Measurements from ENCODE around the gene NSRP1. TPM values are rescaled to one million over a fixed set of nuclear protein-coding genes. Genes with fewer than 3 reads are reported as not detected.

NSRP1 gene
- total and polyA plus RNA-seq, 10 of the 15 experiments (the other 5 are each of a cell fraction or from before 2014, with no cell fraction given), result 12.5 to 69.7 (median 37.8) TPM

DNA sequence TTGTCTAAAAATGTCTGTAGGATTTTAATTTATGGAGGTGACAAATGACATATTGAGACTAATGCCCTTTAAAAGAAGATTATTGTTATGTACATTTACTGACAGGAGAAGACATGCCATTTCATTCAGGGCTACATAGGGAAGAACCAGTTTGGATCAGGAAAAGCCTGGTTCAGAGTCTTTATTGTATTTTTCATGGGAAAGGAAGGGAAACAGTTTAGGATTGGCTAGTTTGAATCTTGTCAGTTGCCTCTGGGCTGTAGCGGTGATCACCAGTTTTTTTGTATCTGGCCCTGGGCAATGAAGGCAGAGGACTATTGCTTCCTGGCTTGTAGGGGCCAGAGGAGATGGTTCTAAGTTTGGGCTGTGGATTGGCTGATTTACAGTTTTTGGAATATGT lies 31.8 kb downstream of the NSRP1 start:
- TF ChIP-seq, protein P1, sequence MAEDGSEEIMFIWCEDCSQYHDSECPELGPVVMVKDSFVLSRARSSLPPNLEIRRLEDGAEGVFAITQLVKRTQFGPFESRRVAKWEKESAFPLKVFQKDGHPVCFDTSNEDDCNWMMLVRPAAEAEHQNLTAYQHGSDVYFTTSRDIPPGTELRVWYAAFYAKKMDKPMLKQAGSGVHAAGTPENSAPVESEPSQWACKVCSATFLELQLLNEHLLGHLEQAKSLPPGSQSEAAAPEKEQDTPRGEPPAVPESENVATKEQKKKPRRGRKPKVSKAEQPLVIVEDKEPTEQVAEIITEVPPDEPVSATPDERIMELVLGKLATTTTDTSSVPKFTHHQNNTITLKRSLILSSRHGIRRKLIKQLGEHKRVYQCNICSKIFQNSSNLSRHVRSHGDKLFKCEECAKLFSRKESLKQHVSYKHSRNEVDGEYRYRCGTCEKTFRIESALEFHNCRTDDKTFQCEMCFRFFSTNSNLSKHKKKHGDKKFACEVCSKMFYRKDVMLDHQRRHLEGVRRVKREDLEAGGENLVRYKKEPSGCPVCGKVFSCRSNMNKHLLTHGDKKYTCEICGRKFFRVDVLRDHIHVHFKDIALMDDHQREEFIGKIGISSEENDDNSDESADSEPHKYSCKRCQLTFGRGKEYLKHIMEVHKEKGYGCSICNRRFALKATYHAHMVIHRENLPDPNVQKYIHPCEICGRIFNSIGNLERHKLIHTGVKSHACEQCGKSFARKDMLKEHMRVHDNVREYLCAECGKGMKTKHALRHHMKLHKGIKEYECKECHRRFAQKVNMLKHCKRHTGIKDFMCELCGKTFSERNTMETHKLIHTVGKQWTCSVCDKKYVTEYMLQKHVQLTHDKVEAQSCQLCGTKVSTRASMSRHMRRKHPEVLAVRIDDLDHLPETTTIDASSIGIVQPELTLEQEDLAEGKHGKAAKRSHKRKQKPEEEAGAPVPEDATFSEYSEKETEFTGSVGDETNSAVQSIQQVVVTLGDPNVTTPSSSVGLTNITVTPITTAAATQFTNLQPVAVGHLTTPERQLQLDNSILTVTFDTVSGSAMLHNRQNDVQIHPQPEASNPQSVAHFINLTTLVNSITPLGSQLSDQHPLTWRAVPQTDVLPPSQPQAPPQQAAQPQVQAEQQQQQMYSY (CRISPR knock-in tag; IDR thresholded peaks at IDR 0.05), result no peak
- no peak for TF ChIP-seq RBBP5 (conservative IDR thresholded peaks at IDR 0.05)
- no peak for TF ChIP-seq CBX5 (IDR thresholded peaks at IDR 0.05; ENCODE audit: low read depth)
- no peak for TF ChIP-seq ZNF274 (IDR thresholded peaks at IDR 0.05; ENCODE audit: insufficient read depth, insufficient read length)
- TF ChIP-seq FOS (IDR thresholded peaks at IDR 0.05; ENCODE audit: borderline replicate concordance, extremely low read depth, insufficient read length), result no peak
- TF ChIP-seq BCL11A (IDR thresholded peaks at IDR 0.05; ENCODE audit: low read depth, low read length), result no peak
- Histone ChIP-seq H4K20me1 (ENCODE audit: control insufficient read depth, insufficient read depth) (no peaks in the 10 kb centered on the region), H3K36me3 (ENCODE audit: control insufficient read depth in 2 of 2, insufficient read depth in 2 of 2, low read length in 1 of 2) (no peaks in the 10 kb centered on the region; a peak in 1 of 4 replicates), H3K9ac (ENCODE audit: control insufficient read depth, insufficient read depth, low read length) (no peak overlapping the region), H3K27ac (ENCODE audit: control insufficient read depth, insufficient read depth) (no peak overlapping the region; the same call in 1 of the 2 replicates), H2AFZ (ENCODE audit: control insufficient read depth, low read depth, low read length) (no peak overlapping the region), H3K27me3 (replicated peaks in 1 of 2; ENCODE audit: control insufficient read depth in 2 of 2, insufficient read depth in 2 of 2, low read length in 1 of 2) (no peaks in the 10 kb centered on the region), H3K9me3 (replicated peaks; ENCODE audit: control insufficient read depth, insufficient read depth, low read length) (no peaks in the 10 kb centered on the region; the same call in 2 of the 3 replicates), H3K79me2 (ENCODE audit: control insufficient read depth, insufficient read depth, low read length) (peaks cover 10% of the 10 kb centered on the region), H3K4me2 (ENCODE audit: control insufficient read depth, insufficient read depth) (no peak overlapping the region), H3K4me3 (no peak overlapping the region), H3K4me1 (ENCODE audit: control insufficient read depth, insufficient read depth, low read length) (no peaks in the 10 kb centered on the region; the same call in 1 of the 2 replicates)
- ChIA-PET CTCF (interaction anchor here (1.0 to 3.9 kb wide), 3 partner anchors 23 to 47 kb away, joined by 3 to 16 read pairs (median 5); no protein-coding TSS in a partner anchor), RAD21 (ENCODE audit: unreplicated experiment) (no interaction called here), POLR2A (interaction anchor here (0.6 to 2.0 kb wide), 3 partner anchors 14 to 846 kb away, joined by 4 to 10 read pairs (median 5); no protein-coding TSS in a partner anchor), SMC1A (ENCODE audit: uncharacterized antibody, unreplicated experiment) (interaction anchor here (0.9 to 1.2 kb wide), 3 partner anchors 18 to 44 kb away, joined by 3 to 5 read pairs (median 4); no protein-coding TSS in a partner anchor)
- WGBS (ENCODE audit: insufficient coverage, insufficient replicate concordance, low lambda C conversion rate, missing lambda C conversion rate), result 100% methylated on average over 1 of the region's 1 CpG
- no TSS peak for BruUV-seq (replicated peaks)
- intact Hi-C loops (cut with micrococcal nuclease; ENCODE audit: unreplicated experiment), result no loop called here
- no peak for FAIRE-seq
- in situ Hi-C loops (cut with MboI), result no loop called here
- DNase-seq (ENCODE audit: low read depth, low spot score), result no peak
- ATAC-seq, result no peak
